ENCODE data around the gene MYF6. TPM values are rescaled to one million over a fixed set of nuclear protein-coding genes. Genes with fewer than 3 reads are reported as not detected.

MYF6 gene
- total and polyA plus RNA-seq, 2 of the 13 experiments (the other 11 are each of a cell fraction or from before 2014, with no cell fraction given) = not detected

GRCh38 chr12:80747800-80748199, 40.4 kb downstream of the MYF6 start (continued):
- TF ChIP-seq NFYC (CRISPR knock-in tag; IDR thresholded peaks at IDR 0.05) (no peak), ZUFSP (CRISPR knock-in tag; IDR thresholded peaks at IDR 0.05; ENCODE audit: borderline replicate concordance) (no peak), GLMP (CRISPR knock-in tag; IDR thresholded peaks at IDR 0.05; ENCODE audit: borderline replicate concordance) (no peak), CENPBD1 (CRISPR knock-in tag; IDR thresholded peaks at IDR 0.05; ENCODE audit: borderline replicate concordance, low read depth) (no peak), NCOR1 (IDR thresholded peaks at IDR 0.05; ENCODE audit: borderline replicate concordance, low read length) (no peak)

GRCh38 chr12:80749456-80749855, 42.0 kb downstream of the MYF6 start:
- no peak overlapping the region for H3K4me3 ChIP-seq (replicated peaks in 1 of 3; ENCODE audit: insufficient read depth in 1 of 3, low read depth in 2 of 3, low read length in 3 of 3)
- no peaks in the 10 kb centered on the region; a peak in 1 of 5 replicates for H3K27me3 ChIP-seq (ENCODE audit: control insufficient read depth in 1 of 2, insufficient read depth in 2 of 2, low read length in 2 of 2)
- in situ Hi-C loops (cut with HindIII; ENCODE audit: extremely low pct_ligation_motif_present, low pct_unique_long_range_greater_than_20kb) = loop anchor here (10.0 kb wide), 1 partner anchor 345 kb away; no protein-coding TSS in a partner anchor
- intact Hi-C loops (cut with micrococcal nuclease; ENCODE audit: unreplicated experiment) = no loop called here
- H3K79me2 ChIP-seq (ENCODE audit: insufficient read depth, low read length) = no peaks in the 10 kb centered on the region
- H2AFZ ChIP-seq (ENCODE audit: low read length) = no peak overlapping the region
- H4K20me1 ChIP-seq (ENCODE audit: insufficient read depth, low read length) = no peaks in the 10 kb centered on the region
- no peaks in the 10 kb centered on the region for H3K9me3 ChIP-seq (ENCODE audit: low read length)
- H3K27ac ChIP-seq (ENCODE audit: extremely low read length, insufficient read depth, low read length) = no peak overlapping the region
- POLR2A ChIA-PET = no interaction called here
- FAIRE-seq (no peak), ATAC-seq (no peak), DNase-seq (ENCODE audit: low spot score) (no peak)
- no peaks in the 10 kb centered on the region for H3K4me1 ChIP-seq (ENCODE audit: insufficient read depth, low read length)
- H3K36me3 ChIP-seq (replicated peaks in 1 of 2; ENCODE audit: control insufficient read depth in 1 of 2, insufficient read depth in 2 of 2, low read length in 2 of 2) = no peaks in the 10 kb centered on the region
- WGBS (ENCODE audit: low lambda C conversion rate) = 0% methylated on average over 2 of the region's 2 CpGs
- BruUV-seq (replicated peaks) = no TSS peak
- no peak overlapping the region for H3K9ac ChIP-seq (ENCODE audit: insufficient read depth, low read depth, low read length)
- CTCF ChIA-PET (ENCODE audit: low intra/inter-chr PET ratio, low total read pairs) = no interaction called here
- no peak overlapping the region for H3K4me2 ChIP-seq (ENCODE audit: low read depth, low read length)
- TF ChIP-seq RARG (CRISPR knock-in tag; IDR thresholded peaks at IDR 0.05; ENCODE audit: low read depth) = no peak
- TF ChIP-seq ZNF18 (CRISPR knock-in tag; IDR thresholded peaks at IDR 0.05; ENCODE audit: insufficient replicate concordance) = no peak
- TF ChIP-seq STAT5B (CRISPR knock-in tag; IDR thresholded peaks at IDR 0.05) = no peak
- no peak for TF ChIP-seq ZNF160 (CRISPR knock-in tag; IDR thresholded peaks at IDR 0.05)
- no peak for TF ChIP-seq E2F2 (CRISPR knock-in tag; IDR thresholded peaks at IDR 0.05; ENCODE audit: borderline replicate concordance)
- no peak for TF ChIP-seq PITX1 (CRISPR knock-in tag; IDR thresholded peaks at IDR 0.05)
- TF ChIP-seq PBX2 (CRISPR knock-in tag; IDR thresholded peaks at IDR 0.05) = no peak
- no peak for TF ChIP-seq ZKSCAN1 (IDR thresholded peaks at IDR 0.05; ENCODE audit: low read length)
- no peak for TF ChIP-seq ZBTB8A (CRISPR knock-in tag; IDR thresholded peaks at IDR 0.05; ENCODE audit: borderline replicate concordance, low read depth)
- no peak for TF ChIP-seq ZNF615 (CRISPR knock-in tag; IDR thresholded peaks at IDR 0.05; ENCODE audit: borderline replicate concordance)
- no peak for TF ChIP-seq ZNF549 (CRISPR knock-in tag; IDR thresholded peaks at IDR 0.05)
- no peak for TF ChIP-seq ZMYM2 (CRISPR knock-in tag; IDR thresholded peaks at IDR 0.05)
